Ovary (tissue), 10 donors: Measurements from ENCODE around the gene IRF6. TPM values are rescaled to one million over a fixed set of nuclear protein-coding genes. Genes with fewer than 3 reads are reported as not detected.

ENCODE experiments used
- DNase-seq, 5 donors: peaks; one replicate each; pipeline ENCODE4 v3.0.0-alpha.2; 2019 to 2020
- H3K27ac ChIP-seq, 2 donors: fragments of 200-600 bp; one replicate each; pipeline versions ENCODE4 v1.5.1 to v1.8.0; 2019 to 2022
- H3K27me3 ChIP-seq: fragments of 200-600 bp; one replicate; pipeline ENCODE4 v1.8.0; 2022
- H3K36me3 ChIP-seq: fragments of 200-600 bp; sonication (generic); one replicate; pipeline ENCODE4 v1.5.1; 2019
- H3K4me1 ChIP-seq: one replicate; pipeline ENCODE4 v1.8.1; 2013; ENCODE audit warnings: mild to moderate bottlenecking, moderate library complexity; ENCODE audit not compliant: insufficient read depth
- H3K4me3 ChIP-seq: fragments of 200-600 bp; sonication (generic); one replicate; pipeline ENCODE4 v1.5.1; 2017
- H3K9me3 ChIP-seq, 2 donors: fragments of 200-600 bp in 1 of 2; sonication (generic) in 1 of 2; one replicate each; pipeline versions ENCODE4 v1.5.1 to v1.8.1; 2013 to 2019; ENCODE audit warnings: mild to moderate bottlenecking in 1 of 2, moderate library complexity in 1 of 2
- EP300 ChIP-seq: sonication (generic); formaldehyde crosslinking; IDR thresholded peaks from one replicate; pipeline ENCODE4 v1.6.1; 2017; ENCODE audit warnings: antibody characterized with exemption
- POLR2A ChIP-seq: fragments of 450-650 bp; IDR thresholded peaks from one replicate; pipeline ENCODE4 v1.6.1; 2017; ENCODE audit warnings: antibody characterized with exemption, mild to moderate bottlenecking, moderate library complexity
- WGBS, 3 donors: extraction: QIAGEN DNeasy Blood & Tissue Kit in 1 of 3; methylation state at CpG; one replicate each; pipeline versions ENCODE4 v1.1.5 to v1.1.7; 2013 to 2017; 5-methylcytosine and 5-hydroxymethylcytosine counted together
- intact Hi-C, 4 donors: fragments of 100-400 bp; cut with DNase I; formaldehyde crosslinking; loops; one replicate each; pipeline versions ENCODE4 v1.11.0 to v1.15.1; 2022 to 2023
- long read RNA-seq, 3 donors: library from polyadenylated mRNA in 2 of 3; unstranded in 2 of 3; transcript quantifications; one replicate each; pipeline ENCODE4 v2.0.0 and lab custom pipeline, GENCODE V29; 2021 to 2026
- polyA plus RNA-seq, 2 donors: library from polyadenylated mRNA; stranded (reverse); fragments of 200-250 nt in 1 of 2; fragments of 350-450 nt in 1 of 2; fragmentation: Illumina TruSeq in 1 of 2; extraction: RNeasy Lipid Tissue Mini Kit (QIAGEN cat#74804) in 1 of 2; gene quantifications; one replicate each; pipeline ENCODE4 v1.2.3, GENCODE V29; 2013 to 2014
- total RNA-seq, 7 donors: library from RNA; depleted of rRNA in 2 of 7; stranded (reverse); fragments of >200 nt in 2 of 7; fragmentation: NEBNext Ultra II Directional in 3 of 7; extraction: Animal tissue kit (Norgen Biotek cat#: 25700) in 3 of 7; gene quantifications; one replicate each; pipeline versions ENCODE4 v1.1.0 to v1.2.4, GENCODE V29; 2016 to 2023
- TF ChIP-seq, protein P1 (sequence below), 3 donors: fragments of 450-650 bp in 2 of 3; fragments of 200-600 bp in 1 of 3; IDR thresholded peaks; one replicate each; pipeline versions ENCODE4 v1.5.1 to v1.8.0; 2016 to 2022; ENCODE audit warnings: antibody characterized with exemption in 3 of 3, mild to moderate bottlenecking in 1 of 3
- donor health status: DM: no; HTN: no; CAD: no; lungs with moderate emphysema.
- donor health status: DM: no; HTN: no; CAD: no.
- donor health status: Bipolar disorder and iron deficiency.
- donor health status: DM: yes; HTN: yes; CAD: no.
- donor health status: DM: no; HTN: no; CAD: no.
- donor health status: DM: yes; HTN: yes; CAD: no.

IRF6 gene
- 10 to 100 TPM in 1 of 7 donors, 1 to 10 TPM in 6; 2.5 to 24.2 (median 5.4) TPM for total RNA-seq
- polyA plus RNA-seq, result 1 to 10 TPM in 1 of 2 donors, under 1 TPM in 1; 0.80 to 2.5 TPM
- long read RNA-seq, donor 1, full-length matches to known transcripts, result 17 of 19 reads
- long read RNA-seq, donor 1, partial matches to known transcripts, result 1 of 19 reads
- long read RNA-seq, donor 1, other reads (novel, unspliced or antisense), result 1 of 19 reads
- long read RNA-seq, donor 2, full-length matches to known transcripts, result 2 of 2 reads
- long read RNA-seq, donor 2, partial matches to known transcripts, result 0 of 2 reads
- long read RNA-seq, donor 2, other reads (novel, unspliced or antisense), result 0 of 2 reads
- long read RNA-seq, donor 3, full-length matches to known transcripts, result 11 of 17 reads
- long read RNA-seq, donor 3, partial matches to known transcripts, result 2 of 17 reads
- long read RNA-seq, donor 3, other reads (novel, unspliced or antisense), result 4 of 17 reads

DNA sequence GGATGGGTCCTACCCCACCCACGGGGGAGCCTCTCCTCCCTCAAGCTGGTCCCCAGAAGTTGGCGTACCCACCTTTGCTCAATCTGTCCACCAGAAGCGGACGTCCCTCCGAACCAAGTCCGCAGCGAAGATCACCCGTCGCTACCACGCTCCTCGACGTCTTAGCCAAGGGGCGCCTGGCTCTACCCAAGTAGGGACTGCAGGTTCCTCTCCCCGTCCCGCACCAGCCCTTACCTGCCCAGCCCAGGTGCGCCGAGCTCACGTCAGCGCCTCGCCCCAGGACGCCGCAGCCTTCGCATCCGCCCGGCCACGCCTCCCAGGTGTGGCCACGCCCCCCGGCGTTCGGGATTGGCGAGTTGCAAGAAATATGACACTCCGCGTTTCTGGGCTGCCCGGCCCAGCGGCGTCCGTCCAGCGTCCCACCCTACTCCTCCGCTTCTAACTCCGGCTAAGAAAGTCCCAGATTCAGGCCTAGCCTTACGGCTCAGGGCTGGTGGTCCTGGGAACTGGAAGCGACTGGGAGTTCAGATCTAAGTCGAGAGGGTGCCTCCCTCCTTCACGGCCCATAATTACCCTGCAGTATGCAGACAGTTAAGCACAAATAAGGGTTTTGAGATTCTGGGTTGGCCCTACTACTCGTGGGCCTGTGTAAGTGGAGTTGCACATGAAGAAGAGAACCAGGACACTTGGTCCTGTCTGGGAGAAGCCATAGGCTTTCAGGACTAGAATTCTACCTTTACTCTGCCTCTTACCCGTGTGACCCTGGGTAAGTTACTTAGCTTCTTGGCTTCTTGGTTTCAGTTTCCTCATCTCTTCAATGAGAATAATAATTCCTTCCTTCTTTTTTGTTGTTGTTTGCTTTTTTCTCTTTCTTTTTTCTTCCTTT is at the start of gene IRF6:
Gene IRF6 (minus strand): TSS at position 268 of the 886 bp plus-strand sequence. CDS start 4,729 bp downstream, outside the sequence.
- Histone ChIP-seq H3K27me3 (no peaks in the 10 kb centered on the region), H3K27ac (no peak within 1 kb of the TSS), H3K4me3 (peak within 1 kb of the TSS; percentile 29), H3K9me3 (peaks cover 0 to 3% of the 10 kb centered on the region in 2 donors), H3K4me1 (no peaks in the 10 kb centered on the region), H3K36me3 (no peaks in the 10 kb centered on the region)
- peak; percentile 65 to 84 (median 81) for DNase-seq
- intact Hi-C loops, result no loop called here
- TF ChIP-seq EP300, result no peak
- TF ChIP-seq, protein P1, sequence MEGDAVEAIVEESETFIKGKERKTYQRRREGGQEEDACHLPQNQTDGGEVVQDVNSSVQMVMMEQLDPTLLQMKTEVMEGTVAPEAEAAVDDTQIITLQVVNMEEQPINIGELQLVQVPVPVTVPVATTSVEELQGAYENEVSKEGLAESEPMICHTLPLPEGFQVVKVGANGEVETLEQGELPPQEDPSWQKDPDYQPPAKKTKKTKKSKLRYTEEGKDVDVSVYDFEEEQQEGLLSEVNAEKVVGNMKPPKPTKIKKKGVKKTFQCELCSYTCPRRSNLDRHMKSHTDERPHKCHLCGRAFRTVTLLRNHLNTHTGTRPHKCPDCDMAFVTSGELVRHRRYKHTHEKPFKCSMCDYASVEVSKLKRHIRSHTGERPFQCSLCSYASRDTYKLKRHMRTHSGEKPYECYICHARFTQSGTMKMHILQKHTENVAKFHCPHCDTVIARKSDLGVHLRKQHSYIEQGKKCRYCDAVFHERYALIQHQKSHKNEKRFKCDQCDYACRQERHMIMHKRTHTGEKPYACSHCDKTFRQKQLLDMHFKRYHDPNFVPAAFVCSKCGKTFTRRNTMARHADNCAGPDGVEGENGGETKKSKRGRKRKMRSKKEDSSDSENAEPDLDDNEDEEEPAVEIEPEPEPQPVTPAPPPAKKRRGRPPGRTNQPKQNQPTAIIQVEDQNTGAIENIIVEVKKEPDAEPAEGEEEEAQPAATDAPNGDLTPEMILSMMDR (IDR thresholded peaks at IDR 0.05), result no peak
- peak; percentile 54 for TF ChIP-seq POLR2A
- 5 to 7% (median 6%) methylated on average over 46 of the region's 46 CpGs for WGBS, 3 donors

DNA sequence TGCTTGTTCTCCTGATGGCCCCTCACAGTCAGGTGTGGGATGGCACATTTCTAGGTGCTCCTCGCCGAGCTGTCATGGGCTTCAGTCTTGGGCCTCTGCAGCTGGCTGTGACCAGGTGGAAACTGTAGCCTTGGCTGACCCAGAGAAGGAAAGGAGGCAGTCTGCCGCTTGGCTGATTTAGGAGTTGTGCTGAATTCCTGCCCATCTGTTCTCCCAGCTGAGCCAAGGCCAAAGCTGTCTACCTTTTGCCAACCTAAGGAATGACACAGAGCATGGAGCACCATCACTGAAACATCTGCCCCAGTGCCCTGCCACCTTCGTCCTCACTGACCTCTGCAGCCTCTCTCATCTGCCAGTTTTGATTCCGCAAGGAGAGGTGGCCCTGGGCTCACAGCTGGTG is 49.7 kb upstream of the IRF6 start:
- 48 to 65% (median 49%) methylated on average over 5 of the region's 5 CpGs for WGBS, 3 donors
- Histone ChIP-seq H3K9me3 (no peaks in the 10 kb centered on the region), H3K4me3 (no peak overlapping the region), H3K4me1 (no peaks in the 10 kb centered on the region), H3K27me3 (no peaks in the 10 kb centered on the region), H3K36me3 (no peaks in the 10 kb centered on the region), H3K27ac (no peak overlapping the region)
- intact Hi-C loops, result loop anchor here in 1 of 4 donors (5.0 kb wide), 1 partner anchor 132 kb away; no protein-coding TSS in a partner anchor
- no peak for DNase-seq
- TF ChIP-seq POLR2A (no peak), EP300 (no peak)
- TF ChIP-seq, protein P1 (IDR thresholded peaks at IDR 0.05), result no peak

DNA sequence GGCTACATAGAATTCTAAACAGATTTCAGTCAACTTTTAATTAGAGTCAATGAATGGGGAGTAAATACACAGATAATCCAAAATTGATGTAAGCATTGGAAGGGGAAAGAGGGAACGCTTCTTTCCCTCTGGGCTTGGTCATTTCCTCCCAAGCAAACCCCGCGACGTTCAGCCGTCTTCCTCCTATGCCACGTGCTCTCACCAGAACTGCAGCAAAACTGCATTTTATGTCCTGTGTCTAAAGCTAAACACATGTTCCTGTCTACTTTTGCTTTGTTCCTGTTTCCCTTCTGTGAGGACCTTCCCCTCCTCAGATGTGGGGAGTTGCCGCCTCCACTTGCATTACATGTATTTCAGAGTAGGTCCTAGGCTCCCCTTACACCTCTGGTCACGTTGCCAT is 49.1 kb upstream of the IRF6 start:
- 77 to 83% (median 83%) methylated on average over 8 of the region's 8 CpGs for WGBS, 3 donors
- no peaks in the 10 kb centered on the region for H3K9me3 ChIP-seq
- no peaks in the 10 kb centered on the region for H3K27me3 ChIP-seq
- H3K36me3 ChIP-seq, result no peaks in the 10 kb centered on the region
- DNase-seq, result no peak
- intact Hi-C loops, result loop anchor here in 1 of 4 donors (5.0 kb wide), 1 partner anchor 132 kb away; no protein-coding TSS in a partner anchor
- H3K27ac ChIP-seq, result no peak overlapping the region
- TF ChIP-seq EP300 (no peak), POLR2A (no peak)
- TF ChIP-seq, protein P1 (IDR thresholded peaks at IDR 0.05), result no peak
- H3K4me1 ChIP-seq, result no peaks in the 10 kb centered on the region
- no peak overlapping the region for H3K4me3 ChIP-seq

DNA sequence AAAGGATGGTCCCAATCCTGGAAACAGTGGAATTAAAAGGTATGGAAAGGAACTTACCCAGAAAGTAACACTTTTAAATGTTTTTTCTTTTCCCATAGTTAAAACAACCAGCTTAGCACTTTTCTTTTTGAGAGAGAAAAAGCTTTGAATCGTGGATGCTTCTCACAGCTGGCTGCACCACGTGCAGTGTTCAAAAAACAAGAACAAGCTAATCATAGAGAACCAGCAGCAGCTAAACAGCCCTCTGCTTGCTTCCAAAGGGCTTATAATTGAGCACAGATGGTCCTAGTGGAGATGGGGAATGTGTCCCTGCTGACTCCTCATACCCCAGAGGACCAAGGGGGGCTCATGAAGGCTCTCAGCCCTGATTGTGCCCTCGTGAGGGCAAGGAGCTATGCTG is 48.3 kb upstream of the IRF6 start:
- H3K27ac ChIP-seq, result no peak overlapping the region
- H3K9me3 ChIP-seq, result no peaks in the 10 kb centered on the region
- H3K27me3 ChIP-seq, result no peaks in the 10 kb centered on the region
- intact Hi-C loops, result no loop called here
- no peaks in the 10 kb centered on the region for H3K36me3 ChIP-seq
- no peak overlapping the region for H3K4me3 ChIP-seq
- no peak for DNase-seq
- WGBS, 3 donors, result 28 to 52% (median 51%) methylated on average over 3 of the region's 3 CpGs
- H3K4me1 ChIP-seq, result no peaks in the 10 kb centered on the region
- no peak for TF ChIP-seq EP300
- TF ChIP-seq, protein P1 (IDR thresholded peaks at IDR 0.05), result no peak
- TF ChIP-seq POLR2A, result no peak
